Activated T-cell treated with anti-CD3 and anti-CD28 coated beads, Interleukin-2, amount 50 U/mL, for 24 hours (primary cell): Measurements from ENCODE around the gene RAB7A.
"Not testable (repeated sequence)": the region's sequence is repeated elsewhere in the genome, so short reads cannot be mapped to it uniquely, and the experiment has no call there.

Experiments
- DNase-seq: peaks from one replicate; pipeline ENCODE4 v3.0.0-alpha.2; 2020
- H3K27ac Mint-ChIP-seq: 2 replicates; pipeline ENCODE4 v1.8.0; 2020; ENCODE audit warnings: mild to moderate bottlenecking, mixed read lengths
- H3K27me3 Mint-ChIP-seq: 2 replicates; pipeline ENCODE4 v1.8.0; 2020; ENCODE audit warnings: mixed read lengths
- H3K36me3 Mint-ChIP-seq: 2 replicates; pipeline ENCODE4 v1.8.0; 2020; ENCODE audit warnings: low read depth, mixed read lengths
- H3K4me1 Mint-ChIP-seq: 2 replicates; pipeline ENCODE4 v1.8.0; 2020; ENCODE audit warnings: low read depth, mixed read lengths
- H3K4me3 Mint-ChIP-seq: 2 replicates; pipeline ENCODE4 v1.8.0; 2020; ENCODE audit warnings: mild to moderate bottlenecking, moderate library complexity, mixed read lengths
- H3K9me3 Mint-ChIP-seq: 2 replicates; pipeline ENCODE4 v1.8.0; 2020; ENCODE audit warnings: mixed read lengths

Gene RAB7A

DNA sequence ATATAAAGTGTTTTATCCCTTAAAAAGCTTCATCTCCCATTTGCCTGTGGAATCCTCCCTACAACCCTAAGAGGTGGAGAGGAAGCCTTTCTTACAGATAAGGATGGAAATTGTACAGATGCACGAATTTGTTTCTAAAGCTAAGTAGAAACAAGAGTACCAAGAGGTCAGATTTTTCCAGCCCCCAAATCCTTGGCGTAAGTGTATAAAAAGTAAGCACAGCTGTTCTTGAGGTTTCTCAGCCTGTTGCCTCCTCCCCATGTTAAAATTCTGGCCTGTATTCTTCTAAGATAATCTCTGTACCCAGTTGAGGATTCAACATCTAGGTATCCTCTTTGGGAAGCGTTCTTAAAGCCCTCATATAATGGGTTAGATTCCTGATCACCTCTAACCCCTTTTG lies 34.9 kb downstream of the RAB7A start:
- no peak overlapping the region for H3K4me3 Mint-ChIP-seq
- H3K4me1 Mint-ChIP-seq: peaks cover 70% of the 10 kb centered on the region
- no peak for DNase-seq
- H3K27me3 Mint-ChIP-seq: no peaks in the 10 kb centered on the region
- peak overlapping the region; percentile 15 for H3K27ac Mint-ChIP-seq
- peaks cover 62% of the 10 kb centered on the region for H3K36me3 Mint-ChIP-seq
- no peaks in the 10 kb centered on the region for H3K9me3 Mint-ChIP-seq

DNA sequence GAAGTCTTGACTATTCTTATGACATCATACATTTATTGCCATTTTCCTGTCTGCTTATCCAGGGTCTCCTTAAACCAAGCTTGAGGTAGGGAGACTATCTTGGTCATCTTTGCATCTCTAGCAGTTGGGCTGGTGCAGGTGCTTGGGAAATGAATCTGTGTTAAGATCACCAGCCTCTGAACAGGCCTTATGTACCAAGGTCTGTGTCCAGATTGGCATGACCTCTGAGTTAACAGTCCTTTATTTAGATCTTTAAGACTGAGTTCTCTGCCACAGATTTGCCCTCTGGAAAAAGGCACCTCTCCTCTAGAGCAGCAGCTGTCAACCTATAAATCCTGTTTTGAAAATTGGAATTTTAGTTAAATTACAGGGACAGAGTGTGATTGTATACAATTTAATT lies 35.4 kb downstream of the RAB7A start:
- peaks cover 75% of the 10 kb centered on the region for H3K4me1 Mint-ChIP-seq

DNA sequence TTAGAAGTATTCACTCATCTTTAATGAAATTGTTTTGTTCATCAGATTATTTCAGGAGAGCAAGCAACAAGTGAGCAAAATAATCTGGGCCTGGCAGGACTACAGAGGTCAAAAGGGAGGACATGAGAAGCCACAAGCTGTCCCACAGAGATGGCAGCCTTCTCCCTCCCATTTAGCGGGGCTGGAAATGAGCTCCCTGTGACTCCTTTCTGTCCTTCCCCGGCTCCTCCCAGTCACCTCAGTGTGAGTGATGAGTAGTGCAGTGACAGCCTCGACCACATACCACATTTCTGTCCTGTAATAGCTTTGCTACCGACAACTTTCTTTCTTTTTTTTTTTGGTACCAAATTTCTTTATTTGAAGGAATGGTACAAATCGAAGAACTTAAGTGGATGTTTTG lies 38.0 kb downstream of the RAB7A start:
- peak overlapping the region; percentile 85 for H3K27ac Mint-ChIP-seq
- peaks cover 86% of the 10 kb centered on the region for H3K4me1 Mint-ChIP-seq
- H3K4me3 Mint-ChIP-seq: no peak overlapping the region
- peaks cover 59% of the 10 kb centered on the region for H3K36me3 Mint-ChIP-seq
- H3K9me3 Mint-ChIP-seq: no peaks in the 10 kb centered on the region
- no peak for DNase-seq
- H3K27me3 Mint-ChIP-seq: no peaks in the 10 kb centered on the region

More for the DNA sequence above, 35.4 kb downstream of the RAB7A start:
- DNase-seq: no peak
- no peak overlapping the region for H3K27ac Mint-ChIP-seq
- no peaks in the 10 kb centered on the region for H3K9me3 Mint-ChIP-seq
- peaks cover 63% of the 10 kb centered on the region for H3K36me3 Mint-ChIP-seq
- no peaks in the 10 kb centered on the region for H3K27me3 Mint-ChIP-seq
- H3K4me3 Mint-ChIP-seq: no peak overlapping the region

DNA sequence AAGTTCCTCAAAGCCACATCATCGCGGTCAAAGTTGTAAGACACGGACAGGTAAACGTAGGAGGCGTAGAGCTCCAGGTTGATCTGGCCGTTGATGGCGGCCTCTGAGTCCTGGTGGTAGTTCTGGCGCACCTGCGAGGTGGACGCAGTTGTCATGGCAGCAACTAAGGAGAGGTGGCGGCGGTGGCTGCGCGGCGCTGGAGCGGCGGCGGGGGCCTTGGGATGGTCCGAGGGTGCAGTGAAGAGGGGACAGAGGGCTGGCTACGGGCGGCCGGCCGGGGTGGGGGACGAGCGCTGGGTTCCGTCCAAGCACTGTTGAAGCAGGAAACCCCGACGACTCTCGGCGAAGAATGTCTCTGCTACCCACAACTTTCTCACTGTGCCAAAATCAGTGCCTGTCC lies 38.9 kb downstream of the RAB7A start:
- H3K27ac Mint-ChIP-seq: peak overlapping the region; percentile 85
- no peaks in the 10 kb centered on the region for H3K9me3 Mint-ChIP-seq
- H3K27me3 Mint-ChIP-seq: no peaks in the 10 kb centered on the region
- H3K36me3 Mint-ChIP-seq: peaks cover 55% of the 10 kb centered on the region
- H3K4me1 Mint-ChIP-seq: peaks cover 86% of the 10 kb centered on the region
- no peak overlapping the region for H3K4me3 Mint-ChIP-seq
- DNase-seq: no peak

DNA sequence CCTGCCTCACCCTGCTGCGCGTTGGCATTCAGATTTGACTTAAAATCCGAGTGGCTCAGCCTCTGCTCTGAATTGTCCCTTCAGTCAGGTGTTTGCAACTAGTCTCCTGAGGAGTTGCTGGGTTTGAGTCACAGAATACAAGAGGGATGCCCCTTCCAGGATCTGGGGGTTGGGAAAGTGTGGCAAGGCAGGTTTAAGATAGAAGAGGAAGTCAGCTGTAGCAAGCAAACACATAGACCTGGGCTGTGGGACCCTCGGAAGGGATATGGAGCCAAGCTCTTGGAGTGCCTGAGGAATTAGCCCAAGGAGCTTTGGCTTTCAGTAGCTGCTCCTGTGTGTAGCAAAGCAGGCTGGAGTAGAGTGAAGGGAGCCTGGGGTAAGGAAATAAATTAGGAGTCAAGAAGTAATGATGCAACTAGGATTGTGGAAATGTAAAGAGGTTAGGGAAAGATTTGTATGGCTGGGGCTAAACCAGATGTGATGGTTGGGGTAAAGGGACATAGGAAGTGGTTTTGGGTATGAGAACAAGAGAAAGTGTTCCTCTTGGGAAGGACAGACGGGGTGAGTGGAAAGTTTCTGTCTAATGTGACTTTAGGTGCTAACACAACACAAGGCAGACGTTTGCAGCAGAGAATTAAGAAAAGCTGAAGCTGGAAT lies 41.2 kb downstream of the RAB7A start:
- Mint-ChIP-seq H3K9me3 (no peaks in the 10 kb centered on the region), H3K4me1 (peaks cover 84% of the 10 kb centered on the region), H3K4me3 (no peak overlapping the region), H3K27me3 (no peaks in the 10 kb centered on the region), H3K27ac (peak overlapping the region; percentile 41), H3K36me3 (peaks cover 64% of the 10 kb centered on the region)
- DNase-seq: no peak

GRCh38 chr3:128768471-128768870 lies 42.5 kb downstream of the RAB7A start:
- peaks cover 79% of the 10 kb centered on the region for H3K4me1 Mint-ChIP-seq

DNA sequence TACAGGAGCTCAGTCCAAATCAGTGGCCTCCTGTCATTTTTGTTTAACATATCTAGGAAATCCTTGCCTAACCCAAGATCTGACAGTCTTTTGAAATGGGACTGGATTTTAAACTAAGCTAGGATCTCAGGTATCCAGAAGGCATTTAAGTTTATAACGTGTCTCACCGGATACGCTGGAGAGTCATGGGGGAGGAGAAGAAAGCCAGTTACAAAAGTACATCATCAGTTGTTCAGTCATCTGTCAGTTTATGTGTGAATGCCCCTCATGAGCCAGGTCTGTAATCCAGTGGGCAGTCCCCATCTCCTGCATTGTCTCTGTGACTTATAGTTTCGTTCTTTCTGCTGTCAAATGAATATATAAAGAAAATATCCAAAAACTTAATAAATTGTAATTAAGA lies 44.4 kb downstream of the RAB7A start:
- DNase-seq: no peak
- peaks cover 74% of the 10 kb centered on the region for H3K4me1 Mint-ChIP-seq
- no peaks in the 10 kb centered on the region for H3K9me3 Mint-ChIP-seq
- H3K27ac Mint-ChIP-seq: peak overlapping the region; percentile 70
- H3K36me3 Mint-ChIP-seq: peaks cover 60% of the 10 kb centered on the region
- no peaks in the 10 kb centered on the region for H3K27me3 Mint-ChIP-seq
- no peak overlapping the region for H3K4me3 Mint-ChIP-seq

More at GRCh38 chr3:128768471-128768870, 42.5 kb downstream of the RAB7A start:
- H3K27me3 Mint-ChIP-seq: no peaks in the 10 kb centered on the region
- no peaks in the 10 kb centered on the region for H3K9me3 Mint-ChIP-seq
- no peak overlapping the region for H3K4me3 Mint-ChIP-seq
- DNase-seq: no peak
- H3K27ac Mint-ChIP-seq: peak overlapping the region; percentile 13
- H3K36me3 Mint-ChIP-seq: peaks cover 66% of the 10 kb centered on the region

DNA sequence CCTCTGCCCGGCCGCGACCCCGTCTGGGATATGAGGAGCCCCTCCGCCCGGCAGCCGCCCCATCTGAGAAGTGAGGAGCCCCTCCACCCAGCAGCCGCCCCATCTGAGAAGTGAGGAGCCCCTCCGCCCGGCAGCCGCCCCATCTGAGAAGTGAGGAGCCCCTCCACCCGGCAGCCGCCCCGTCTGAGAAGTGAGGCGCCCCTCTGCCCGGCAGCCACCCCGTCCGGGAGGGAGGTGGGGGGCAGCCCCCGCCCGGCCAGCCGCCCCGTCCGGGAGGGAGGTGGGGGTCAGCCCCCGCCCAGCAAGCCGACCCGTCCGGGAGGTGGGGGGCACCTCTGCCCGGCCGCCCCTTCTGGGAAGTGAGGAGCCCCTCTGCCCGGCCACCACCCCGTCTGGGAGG lies 47.2 kb downstream of the RAB7A start:
- not testable (repeated sequence) for H3K27me3 Mint-ChIP-seq, H3K9me3 Mint-ChIP-seq, H3K4me3 Mint-ChIP-seq, H3K27ac Mint-ChIP-seq, DNase-seq
- H3K4me1 Mint-ChIP-seq: peaks cover 75% of the 10 kb centered on the region
- H3K36me3 Mint-ChIP-seq: peaks cover 63% of the 10 kb centered on the region

- not testable (repeated sequence) for H3K27me3 Mint-ChIP-seq, DNase-seq, H3K27ac Mint-ChIP-seq, H3K9me3 Mint-ChIP-seq, H3K4me3 Mint-ChIP-seq
- peaks cover 63% of the 10 kb centered on the region for H3K36me3 Mint-ChIP-seq
- H3K4me1 Mint-ChIP-seq: peaks cover 75% of the 10 kb centered on the region
These were observed 47.6 kb downstream of the RAB7A start for GRCh38 chr3:128773592-128773991.

GRCh38 chr3:128775241-128775640 lies 49.3 kb downstream of the RAB7A start:
- Mint-ChIP-seq H3K27ac (peak overlapping the region; percentile 73), H3K36me3 (peaks cover 60% of the 10 kb centered on the region), H3K27me3 (no peaks in the 10 kb centered on the region)

DNA sequence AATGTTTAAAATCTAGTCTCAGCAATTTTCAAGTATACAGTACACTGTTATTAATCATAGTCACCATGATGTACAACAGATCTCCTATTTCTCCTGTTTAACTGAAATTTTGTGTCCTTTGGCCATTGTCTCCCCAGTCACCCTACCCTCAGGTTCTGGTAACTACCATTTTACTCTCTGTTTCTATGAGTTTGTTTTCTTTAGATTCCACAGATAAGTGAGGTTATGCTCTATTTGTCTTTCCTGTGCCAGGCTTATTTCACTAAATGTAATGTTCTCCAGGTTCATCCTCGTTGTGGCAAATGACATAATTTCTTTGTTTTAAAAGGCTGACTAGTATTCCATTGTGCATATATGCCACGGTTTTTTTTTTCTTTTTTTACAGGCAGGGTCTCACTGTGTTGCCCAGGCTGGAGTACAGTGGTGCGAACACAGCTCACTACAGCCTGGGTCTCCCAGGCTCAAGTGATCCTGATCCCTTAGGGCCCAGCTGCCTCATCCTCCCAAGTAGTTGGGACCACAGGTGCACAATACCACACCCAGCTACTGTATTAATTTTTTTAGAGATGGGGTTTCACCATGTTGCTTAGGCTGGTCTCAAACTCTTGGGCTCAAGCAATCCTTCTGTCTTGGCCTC lies 50.0 kb downstream of the RAB7A start:
- peak overlapping the region; percentile 48 for H3K27ac Mint-ChIP-seq
- no peaks in the 10 kb centered on the region for H3K9me3 Mint-ChIP-seq
- H3K36me3 Mint-ChIP-seq: peaks cover 61% of the 10 kb centered on the region
- H3K4me3 Mint-ChIP-seq: no peak overlapping the region
- no peak for DNase-seq
- peaks cover 79% of the 10 kb centered on the region for H3K4me1 Mint-ChIP-seq
- H3K27me3 Mint-ChIP-seq: no peaks in the 10 kb centered on the region

More at GRCh38 chr3:128775241-128775640, 49.3 kb downstream of the RAB7A start:
- no peak overlapping the region for H3K4me3 Mint-ChIP-seq
- no peak for DNase-seq
- peaks cover 78% of the 10 kb centered on the region for H3K4me1 Mint-ChIP-seq
- H3K9me3 Mint-ChIP-seq: no peaks in the 10 kb centered on the region

GRCh38 chr3:128780101-128780837 lies 54.3 kb downstream of the RAB7A start:
- Mint-ChIP-seq H3K4me1 (peaks cover 95% of the 10 kb centered on the region), H3K36me3 (peaks cover 47% of the 10 kb centered on the region), H3K9me3 (no peaks in the 10 kb centered on the region), H3K27me3 (no peaks in the 10 kb centered on the region), H3K27ac (peak overlapping the region; percentile 83), H3K4me3 (no peak overlapping the region)
- DNase-seq: no peak

GRCh38 chr3:128781164-128781563 lies 55.2 kb downstream of the RAB7A start:
- no peak for DNase-seq

DNA sequence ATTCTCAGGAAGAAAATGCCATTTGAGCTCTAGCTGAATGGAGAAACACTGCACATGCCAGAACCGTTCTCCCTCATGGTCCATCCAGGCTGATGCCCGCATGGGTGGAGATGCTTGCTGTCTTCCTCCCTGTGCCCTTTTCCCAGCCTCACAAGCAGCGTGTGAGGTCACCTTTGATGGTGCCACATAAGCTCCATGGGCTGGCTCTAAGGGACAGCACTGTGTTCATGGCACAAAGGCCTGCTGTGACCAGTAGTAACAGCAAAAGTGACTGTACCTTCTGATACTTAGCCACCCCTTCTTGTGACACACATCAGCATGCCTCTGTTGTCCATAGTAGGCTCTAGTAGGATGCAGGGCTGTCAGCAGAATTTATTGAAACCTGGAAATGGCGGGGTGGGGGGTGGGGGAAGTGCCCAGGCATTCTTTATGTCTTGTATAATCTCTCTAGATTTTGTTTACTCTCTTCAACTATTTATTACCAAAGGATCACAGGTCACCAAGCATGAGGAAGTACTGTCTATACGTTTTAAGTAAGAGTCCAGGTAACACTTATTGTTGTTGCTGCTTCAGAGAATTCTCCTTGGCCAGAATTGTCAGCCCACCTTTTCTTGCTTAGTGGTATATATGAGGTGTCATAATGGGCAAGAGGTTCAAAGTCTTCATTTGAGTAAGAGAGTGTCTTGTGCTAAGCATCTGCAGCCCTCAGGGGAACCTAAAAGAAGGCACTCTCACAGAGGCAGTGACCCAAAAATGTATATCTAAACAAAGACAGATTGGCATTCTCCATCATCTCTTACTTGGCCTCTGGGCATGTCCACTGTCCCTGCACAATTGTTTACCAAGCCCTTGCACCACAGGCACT lies 56.5 kb downstream of the RAB7A start:
- Mint-ChIP-seq H3K4me3 (no peak overlapping the region), H3K36me3 (peaks cover 38% of the 10 kb centered on the region), H3K27me3 (no peaks in the 10 kb centered on the region), H3K27ac (peak overlapping the region; percentile 81), H3K4me1 (peaks cover 94% of the 10 kb centered on the region), H3K9me3 (no peaks in the 10 kb centered on the region)
- DNase-seq: no peak

More at GRCh38 chr3:128781164-128781563, 55.2 kb downstream of the RAB7A start:
- H3K27me3 Mint-ChIP-seq: no peaks in the 10 kb centered on the region
- H3K36me3 Mint-ChIP-seq: peaks cover 45% of the 10 kb centered on the region
- H3K9me3 Mint-ChIP-seq: no peaks in the 10 kb centered on the region
- no peak overlapping the region for H3K4me3 Mint-ChIP-seq
- H3K4me1 Mint-ChIP-seq: peaks cover 94% of the 10 kb centered on the region
- H3K27ac Mint-ChIP-seq: peak overlapping the region; percentile 69
